Stimulated activated CD4-positive, alpha-beta T cell treated with anti-CD3 and anti-CD28 coated beads, TNF-alpha, amount 100 ng/mL, for 1 hour (primary cell): ENCODE measurements around the gene PAPSS1.
A peak's percentile ranks its signal among the peaks of the same experiment; 100 is the strongest.
"Not testable (repeated sequence)": the region's sequence is repeated elsewhere in the genome, so short reads cannot be mapped to it uniquely, and the experiment has no call there.

Source experiments
- DNase-seq, 3 donors: peaks; one replicate each; pipeline ENCODE4 v3.0.0-alpha.2; 2020; ENCODE audit warnings: low read depth in 3 of 3, low spot score in 1 of 3

PAPSS1 gene

GRCh38 chr4:107719922-107720722 is at the start of gene PAPSS1:
Gene PAPSS1, minus strand, starts transcription at chr4:107720234. Its CDS starts 55 bp downstream, at chr4:107720179.
- peak; percentile 85 to 94 (median 90) for DNase-seq

DNA sequence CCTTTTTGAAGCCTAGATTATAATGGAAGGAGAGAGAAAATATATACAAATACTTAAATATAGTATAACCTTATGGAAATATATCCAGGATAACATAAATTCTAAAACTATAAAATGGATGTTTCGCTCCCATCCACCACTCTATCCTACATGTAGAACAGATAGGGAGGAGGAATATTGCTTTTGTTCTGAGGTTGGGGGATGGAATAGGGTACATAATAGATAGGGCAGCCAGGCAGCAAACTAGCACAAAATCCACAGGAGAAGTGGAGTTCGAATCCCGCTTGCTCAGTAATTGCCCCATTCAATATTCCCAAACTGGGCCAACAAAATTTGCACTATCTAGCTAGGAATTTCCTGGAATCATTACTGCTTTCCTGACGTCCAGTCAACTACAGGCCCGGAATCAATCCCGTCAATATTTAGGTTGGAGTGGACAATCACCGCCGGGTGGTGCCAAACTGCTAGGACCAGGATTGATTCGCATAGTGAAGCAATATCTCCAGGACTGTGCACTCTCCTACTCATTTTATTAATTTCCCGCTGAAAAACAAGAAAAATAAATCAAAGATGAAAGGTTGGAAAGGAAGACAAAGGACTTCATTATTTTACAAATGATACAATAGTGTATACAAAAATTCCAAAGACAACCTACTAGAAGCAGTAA is 40.4 kb upstream of the PAPSS1 start:
- no peak for DNase-seq

GRCh38 chr4:107757864-107758476 is 37.9 kb upstream of the PAPSS1 start:
- no peak for DNase-seq

DNA sequence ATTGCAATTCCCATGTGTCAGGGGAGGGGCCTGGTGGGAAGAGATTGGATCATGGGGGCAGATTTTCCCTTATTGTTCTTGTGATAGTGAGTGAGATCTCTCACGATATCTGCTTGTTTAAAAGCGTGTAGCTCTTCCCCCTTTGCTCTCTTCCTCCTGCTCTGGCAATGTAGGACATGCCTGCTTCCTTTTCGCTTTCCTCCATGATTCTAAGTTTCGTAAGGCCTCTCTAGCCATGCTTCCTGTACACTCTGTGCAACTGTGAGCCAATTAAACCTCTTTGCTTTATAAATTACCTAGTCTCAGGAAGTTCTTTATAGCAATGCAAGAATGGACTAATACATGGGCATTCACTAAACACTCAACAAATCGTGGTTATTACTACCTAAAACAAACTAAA is 37.2 kb upstream of the PAPSS1 start:
- no peak for DNase-seq

DNA sequence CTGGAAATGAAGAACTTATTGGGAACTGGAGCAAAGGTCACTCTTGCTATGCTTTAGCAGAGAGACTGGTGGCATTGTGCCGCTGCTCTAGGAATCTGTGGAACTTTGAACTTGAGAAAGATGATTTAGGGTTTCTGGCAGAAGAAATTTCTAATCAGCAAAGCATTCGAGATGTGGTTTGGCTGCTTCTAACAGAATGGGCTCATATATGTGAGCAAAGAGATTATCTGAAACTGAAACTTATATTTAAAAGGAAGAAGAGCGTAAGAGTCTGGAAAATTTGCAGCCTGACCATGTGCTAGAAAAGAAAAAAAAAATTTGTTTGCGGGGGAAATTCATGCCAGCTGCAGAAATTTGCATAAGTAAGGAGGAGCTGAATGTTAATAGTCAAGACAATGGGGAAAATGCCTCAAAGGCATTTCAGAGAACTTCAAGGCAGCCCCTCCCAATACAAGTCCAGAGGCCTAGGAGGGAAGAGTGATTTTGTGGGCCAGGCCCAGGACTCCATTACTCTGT is 35.9 kb upstream of the PAPSS1 start:
- DNase-seq, result no peak

DNA sequence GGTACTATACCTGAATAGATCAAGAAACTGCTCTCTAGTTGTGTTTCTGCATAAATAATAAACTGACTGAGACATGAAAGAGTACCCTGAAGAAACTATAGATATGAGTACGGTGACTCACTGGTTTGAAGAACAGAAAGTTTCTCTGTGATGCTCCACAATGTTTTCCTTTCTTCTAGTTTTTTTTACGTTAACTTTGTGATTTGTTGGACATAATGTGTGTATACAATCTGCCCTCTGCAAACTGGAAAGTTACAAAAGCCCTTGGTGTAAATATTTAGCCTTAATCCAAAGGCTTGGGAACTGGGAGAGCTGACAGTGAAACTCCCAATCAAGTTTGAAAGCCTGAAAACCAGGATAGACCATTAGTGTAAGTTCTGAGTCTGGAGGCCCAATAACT is 31.6 kb upstream of the PAPSS1 start:
- DNase-seq, result no peak

GRCh38 chr4:107747748-107748486 is 27.9 kb upstream of the PAPSS1 start:
- no peak for DNase-seq

- no peak for DNase-seq
Observed at GRCh38 chr4:107746161-107746560, 26.1 kb upstream of the PAPSS1 start.

DNA sequence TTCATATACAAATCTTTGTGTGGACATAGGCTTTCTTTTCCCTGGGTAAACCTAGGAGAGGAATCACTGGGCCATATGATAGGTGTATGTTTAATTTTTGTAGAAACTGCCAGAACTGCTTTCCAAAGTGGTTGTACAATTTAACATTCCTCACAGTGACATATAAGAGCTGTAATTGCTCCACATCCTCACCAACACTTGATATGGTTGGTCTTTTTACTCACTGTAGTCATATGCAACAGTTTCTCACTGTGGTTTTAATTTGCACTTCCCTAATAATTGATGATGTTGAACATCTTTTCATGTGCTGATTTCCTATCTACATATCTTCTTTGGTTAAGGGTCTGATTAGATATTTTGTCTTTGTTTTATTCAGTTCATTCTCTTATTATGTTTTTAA is 24.5 kb upstream of the PAPSS1 start:
- no peak for DNase-seq

DNA sequence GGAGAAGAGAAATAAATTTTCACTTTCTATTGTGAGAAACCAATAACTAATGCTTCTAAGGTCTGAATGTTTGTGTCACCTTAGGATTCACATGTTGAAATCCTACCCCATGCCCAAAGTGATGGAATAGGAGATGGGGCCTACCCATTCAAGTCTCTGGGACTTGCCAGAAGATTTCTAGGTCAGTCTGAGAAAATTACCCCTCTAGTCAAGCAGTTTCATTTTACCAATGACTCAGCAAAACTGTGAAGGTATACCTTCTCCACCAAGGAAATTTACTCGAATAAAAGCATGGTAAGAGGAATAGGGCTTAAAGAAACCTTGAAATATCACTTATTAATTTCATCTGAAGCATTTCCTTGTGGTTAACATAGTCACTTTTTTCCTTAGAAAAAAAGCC is 23.5 kb upstream of the PAPSS1 start:
- DNase-seq, result no peak

- DNase-seq, result no peak
Observed at GRCh38 chr4:107742791-107743190, 22.8 kb upstream of the PAPSS1 start.

DNA sequence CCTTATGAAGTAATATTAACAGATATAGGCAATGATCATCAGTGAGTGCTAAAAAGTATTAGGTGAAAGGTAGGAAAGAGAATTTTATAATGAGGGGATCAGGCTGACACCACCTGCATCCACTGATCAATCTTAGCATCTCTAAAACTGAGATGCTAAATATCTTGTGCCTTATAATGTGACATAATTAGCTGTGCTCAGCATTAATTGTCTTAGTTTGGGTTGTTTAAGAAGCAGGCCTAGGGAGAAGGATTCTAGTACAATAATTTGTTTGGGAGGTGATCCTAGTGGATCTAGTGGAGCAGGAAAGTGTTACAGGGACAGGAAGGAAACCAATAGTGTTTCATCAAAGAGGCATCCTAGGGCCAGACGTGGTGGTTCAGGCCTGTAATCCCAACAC is 22.2 kb upstream of the PAPSS1 start:
- DNase-seq, result no peak

- DNase-seq, result no peak
Observed at GRCh38 chr4:107740950-107741701, 21.1 kb upstream of the PAPSS1 start.

DNA sequence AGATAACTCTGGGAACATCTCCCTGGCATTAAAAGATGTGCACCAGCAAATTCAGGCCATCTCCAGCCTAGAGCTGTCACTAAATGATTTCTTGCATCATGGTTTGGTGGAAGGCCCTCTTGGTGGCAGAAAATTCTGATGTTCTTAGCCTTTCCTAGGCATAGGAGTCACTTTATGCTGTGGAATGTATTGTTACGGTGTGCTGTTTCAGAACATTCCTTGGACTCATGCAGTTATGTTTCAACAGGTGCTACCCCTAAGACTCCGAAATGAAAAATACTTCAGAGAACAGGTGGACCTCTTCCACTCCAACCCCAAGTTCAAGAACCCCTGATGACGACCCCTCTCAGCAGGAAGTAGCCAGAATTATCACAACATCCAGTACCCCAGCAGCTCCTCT is 20.3 kb upstream of the PAPSS1 start:
- no peak for DNase-seq

- DNase-seq, result no peak
Observed at GRCh38 chr4:107737450-107737849, 17.4 kb upstream of the PAPSS1 start.

GRCh38 chr4:107736924-107737448 is 17.0 kb upstream of the PAPSS1 start:
- no peak for DNase-seq

DNA sequence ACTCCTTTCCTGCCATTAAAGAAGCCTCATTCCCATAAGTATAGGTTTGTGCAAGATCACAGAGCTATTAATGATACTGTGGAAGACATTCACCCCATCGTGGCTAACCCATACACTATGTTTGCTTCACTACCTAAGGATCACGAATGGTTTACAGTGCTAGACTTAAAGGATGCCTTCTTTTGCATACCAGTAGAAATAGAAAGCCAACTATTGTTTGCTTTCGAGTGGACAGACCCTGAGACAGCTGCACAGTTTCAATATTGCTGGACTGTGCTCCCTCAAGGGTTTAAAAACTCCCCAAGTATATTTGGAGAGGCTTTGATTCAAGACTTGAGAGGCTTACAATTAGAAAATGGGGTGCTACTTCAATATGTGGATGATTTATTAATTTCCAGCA is 16.0 kb upstream of the PAPSS1 start:
- no peak for DNase-seq

DNA sequence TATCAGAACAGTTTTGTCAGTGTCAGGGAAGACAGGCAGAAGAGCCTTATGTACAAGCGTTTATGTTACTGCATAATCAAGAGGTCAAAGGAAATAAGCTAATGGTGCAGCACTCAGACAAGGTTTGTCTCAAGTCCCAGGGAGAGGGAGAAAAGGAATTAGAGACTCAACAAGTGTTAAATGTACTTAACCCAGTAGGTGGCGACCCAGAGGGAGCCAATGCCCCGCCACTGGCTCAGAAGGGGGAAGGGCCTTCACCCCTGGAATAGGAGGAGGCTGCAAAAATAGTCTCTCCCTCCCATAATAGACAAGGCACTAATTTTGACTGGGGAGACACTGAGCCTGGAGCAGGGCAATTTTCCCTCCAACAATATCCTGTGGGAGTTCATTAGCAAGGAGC is 14.1 kb upstream of the PAPSS1 start:
- DNase-seq, result no peak

DNA sequence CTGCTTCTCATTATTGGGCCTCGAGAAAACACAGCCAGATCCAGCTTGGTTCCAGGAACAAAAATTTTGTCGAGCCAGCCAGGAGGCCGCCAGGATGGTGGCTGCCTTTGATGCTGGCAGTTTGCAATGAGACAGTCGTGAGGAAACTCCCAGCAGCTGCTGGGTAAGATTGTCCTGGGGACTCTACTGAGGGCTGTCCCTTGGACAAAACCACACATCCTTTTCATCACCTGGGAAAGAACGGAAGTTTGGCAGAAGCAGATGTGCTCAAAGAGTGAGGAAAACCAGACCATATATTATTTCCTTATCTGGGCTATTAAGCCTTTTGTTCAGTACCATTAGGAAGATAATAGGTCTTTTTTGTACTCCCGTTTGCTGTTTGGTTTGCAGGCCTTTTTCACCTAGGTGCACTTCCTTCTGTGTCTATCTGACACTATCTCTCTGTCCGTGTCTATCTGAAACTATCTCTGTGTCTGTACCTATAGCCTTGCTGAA is 13.4 kb upstream of the PAPSS1 start:
- DNase-seq, result no peak

- DNase-seq, result not testable (repeated sequence)
Observed at GRCh38 chr4:107729050-107729449, 9.0 kb upstream of the PAPSS1 start.
